B cell (primary cell): ENCODE measurements around the gene HOXD12.

Experiments used
- CTCF ChIP-seq: fragments of 200-600 bp; IDR thresholded peaks from one replicate; pipeline ENCODE4 v1.8.0; 2022; ENCODE audit warnings: antibody characterized with exemption, mild to moderate bottlenecking
- EZH2 ChIP-seq: IDR thresholded peaks from 2 replicates; pipeline ENCODE4 v1.6.1; 2012; ENCODE audit warnings: borderline replicate concordance, low read depth, mild to moderate bottlenecking, moderate library complexity, low read length; ENCODE audit not compliant: insufficient read depth, poor library complexity, severe bottlenecking

GRCh38 chr2:176118601-176119339 lies 19.2 kb downstream of the HOXD12 start:
- TF ChIP-seq CTCF (peak; percentile 34), EZH2 (no peak)
